Measurements from ENCODE around the gene KRT17. TPM values are rescaled to one million over a fixed set of nuclear protein-coding genes. Genes with fewer than 3 reads are reported as not detected.
"Not testable (repeated sequence)": the region's sequence is repeated elsewhere in the genome, so short reads cannot be mapped to it uniquely, and the experiment has no call there.

The KRT17 gene
- total and polyA plus RNA-seq, 10 of the 15 experiments (the other 5 are each of a cell fraction or from before 2014, with no cell fraction given): 0.47 to 30.0 (median 2.5) TPM

DNA sequence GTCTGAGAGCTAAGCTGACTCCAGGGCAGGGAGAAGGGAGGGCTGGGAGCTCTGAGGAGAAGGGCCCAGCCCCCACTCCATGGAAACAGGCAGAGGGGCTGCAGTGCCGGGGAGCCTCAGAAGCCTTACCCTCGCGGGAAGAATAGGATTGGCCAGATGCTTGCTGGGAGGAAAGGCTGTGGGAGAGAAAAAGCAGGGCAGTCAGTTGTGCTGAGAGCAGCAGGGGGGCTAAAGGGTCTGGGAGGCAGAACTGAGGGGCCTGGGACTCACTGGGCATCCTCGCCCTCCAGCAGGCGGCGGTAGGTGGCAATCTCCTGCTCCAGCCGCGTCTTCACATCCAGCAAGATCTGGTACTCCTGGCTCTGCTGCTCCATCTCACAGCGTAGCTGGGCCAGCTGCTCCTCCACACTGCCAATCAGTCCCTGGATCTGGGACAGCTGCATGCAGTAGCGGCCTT, 14.3 kb downstream of the KRT17 start:
- H3K79me2 ChIP-seq (ENCODE audit: control insufficient read depth, insufficient read depth, low read length); H2AFZ ChIP-seq (ENCODE audit: control insufficient read depth, low read depth, low read length); SMC1A ChIA-PET (ENCODE audit: uncharacterized antibody, unreplicated experiment); H4K20me1 ChIP-seq (ENCODE audit: control insufficient read depth, insufficient read depth); H3K4me2 ChIP-seq (ENCODE audit: control insufficient read depth, insufficient read depth); H3K9ac ChIP-seq (ENCODE audit: control insufficient read depth, insufficient read depth, low read length); BruUV-seq (replicated peaks); DNase-seq (ENCODE audit: low read depth, low spot score); in situ Hi-C loops (cut with MboI); H3K4me3 ChIP-seq; ATAC-seq; H3K9me3 ChIP-seq (replicated peaks; ENCODE audit: control insufficient read depth, insufficient read depth, low read length); H3K36me3 ChIP-seq (ENCODE audit: control insufficient read depth in 2 of 2, insufficient read depth in 2 of 2, low read length in 1 of 2); FAIRE-seq; H3K27me3 ChIP-seq (replicated peaks in 1 of 2; ENCODE audit: control insufficient read depth in 2 of 2, insufficient read depth in 2 of 2, low read length in 1 of 2); intact Hi-C loops (cut with micrococcal nuclease; ENCODE audit: unreplicated experiment); H3K4me1 ChIP-seq (ENCODE audit: control insufficient read depth, insufficient read depth, low read length); POLR2A ChIA-PET; H3K27ac ChIP-seq (ENCODE audit: control insufficient read depth, insufficient read depth): not testable (repeated sequence)
- TF ChIP-seq, protein P1, sequence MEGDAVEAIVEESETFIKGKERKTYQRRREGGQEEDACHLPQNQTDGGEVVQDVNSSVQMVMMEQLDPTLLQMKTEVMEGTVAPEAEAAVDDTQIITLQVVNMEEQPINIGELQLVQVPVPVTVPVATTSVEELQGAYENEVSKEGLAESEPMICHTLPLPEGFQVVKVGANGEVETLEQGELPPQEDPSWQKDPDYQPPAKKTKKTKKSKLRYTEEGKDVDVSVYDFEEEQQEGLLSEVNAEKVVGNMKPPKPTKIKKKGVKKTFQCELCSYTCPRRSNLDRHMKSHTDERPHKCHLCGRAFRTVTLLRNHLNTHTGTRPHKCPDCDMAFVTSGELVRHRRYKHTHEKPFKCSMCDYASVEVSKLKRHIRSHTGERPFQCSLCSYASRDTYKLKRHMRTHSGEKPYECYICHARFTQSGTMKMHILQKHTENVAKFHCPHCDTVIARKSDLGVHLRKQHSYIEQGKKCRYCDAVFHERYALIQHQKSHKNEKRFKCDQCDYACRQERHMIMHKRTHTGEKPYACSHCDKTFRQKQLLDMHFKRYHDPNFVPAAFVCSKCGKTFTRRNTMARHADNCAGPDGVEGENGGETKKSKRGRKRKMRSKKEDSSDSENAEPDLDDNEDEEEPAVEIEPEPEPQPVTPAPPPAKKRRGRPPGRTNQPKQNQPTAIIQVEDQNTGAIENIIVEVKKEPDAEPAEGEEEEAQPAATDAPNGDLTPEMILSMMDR (IDR thresholded peaks at IDR 0.05 in 2 of 3, conservative IDR thresholded peaks at IDR 0.05 in 1 of 3; ENCODE audit: control insufficient read depth in 2 of 3, extremely low read depth in 1 of 3, insufficient read depth in 1 of 3, low read depth in 3 of 3, low read length in 3 of 3): 0 out of 6 replicates have a peak, but pooled peaks of 1 of the 3 experiments have one; percentile 17
- ChIA-PET CTCF (interaction anchor here (0.7 to 2.3 kb wide), 4 partner anchors 16 to 56 kb away, joined by 3 to 5 read pairs (median 4); no protein-coding TSS in a partner anchor), RAD21 (ENCODE audit: unreplicated experiment) (interaction anchor here (0.7 kb wide), 1 partner anchor 57 kb away, joined by 3 read pairs; no protein-coding TSS in a partner anchor)
- 30% methylated on average over 10 of the region's 10 CpGs for WGBS (ENCODE audit: insufficient coverage, insufficient replicate concordance, low lambda C conversion rate, missing lambda C conversion rate)

DNA sequence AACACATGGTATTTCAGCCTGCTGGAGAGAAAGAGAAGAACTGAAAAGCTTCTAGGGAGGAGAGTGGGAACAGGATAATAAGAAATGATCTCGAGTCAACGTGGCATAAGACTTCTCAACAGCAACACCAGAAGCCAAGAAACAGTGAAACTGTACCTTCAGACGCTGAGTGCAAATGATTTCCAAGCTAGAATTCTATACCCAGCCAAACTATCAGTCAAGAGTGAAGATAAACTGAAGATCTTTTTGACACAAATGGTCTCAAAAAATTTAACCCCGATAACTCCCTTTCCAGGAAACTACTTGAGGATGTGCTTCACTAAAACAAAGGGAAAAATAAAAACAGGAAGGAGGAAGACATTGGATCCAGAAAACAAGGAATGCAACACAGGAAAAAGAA, 17.4 kb downstream of the KRT17 start:
- CTCF ChIA-PET; H3K79me2 ChIP-seq (ENCODE audit: control insufficient read depth, insufficient read depth, low read length); H3K27ac ChIP-seq (ENCODE audit: control insufficient read depth, insufficient read depth); H3K4me1 ChIP-seq (ENCODE audit: control insufficient read depth, insufficient read depth, low read length); H3K9ac ChIP-seq (ENCODE audit: control insufficient read depth, insufficient read depth, low read length); FAIRE-seq; H3K4me3 ChIP-seq; POLR2A ChIA-PET; H3K36me3 ChIP-seq (ENCODE audit: control insufficient read depth in 2 of 2, insufficient read depth in 2 of 2, low read length in 1 of 2); BruUV-seq (replicated peaks); H2AFZ ChIP-seq (ENCODE audit: control insufficient read depth, low read depth, low read length); DNase-seq (ENCODE audit: low read depth, low spot score); H3K27me3 ChIP-seq (replicated peaks in 1 of 2; ENCODE audit: control insufficient read depth in 2 of 2, insufficient read depth in 2 of 2, low read length in 1 of 2); H3K9me3 ChIP-seq (replicated peaks; ENCODE audit: control insufficient read depth, insufficient read depth, low read length); in situ Hi-C loops (cut with MboI); intact Hi-C loops (cut with micrococcal nuclease; ENCODE audit: unreplicated experiment); H3K4me2 ChIP-seq (ENCODE audit: control insufficient read depth, insufficient read depth); H4K20me1 ChIP-seq (ENCODE audit: control insufficient read depth, insufficient read depth); ATAC-seq; RAD21 ChIA-PET (ENCODE audit: unreplicated experiment): not testable (repeated sequence)
- WGBS (ENCODE audit: insufficient coverage, insufficient replicate concordance, low lambda C conversion rate, missing lambda C conversion rate): 24% methylated on average over 4 of the region's 4 CpGs
- SMC1A ChIA-PET (ENCODE audit: uncharacterized antibody, unreplicated experiment): interaction anchor here (1.3 kb wide), 1 partner anchor 58 kb away, joined by 3 read pairs; no protein-coding TSS in a partner anchor
